SK-N-MC (cell line): Measurements from ENCODE around the gene CENPM.

Experiments used
- DNase-seq: peaks from one replicate; pipeline ENCODE4 v3.0.0-alpha.2; 2011; ENCODE audit warnings: low read depth, low spot score
- H3K27ac ChIP-seq: fragments of 200-600 bp; sonication (generic); 2 replicates; pipeline ENCODE4 v1.5.1; 2016; ENCODE audit warnings: mixed run types
- H3K36me3 ChIP-seq: fragments of 200-600 bp; sonication (generic); 2 replicates; pipeline ENCODE4 v1.6.1; 2017; ENCODE audit warnings: antibody characterized with exemption, low read length, mixed read lengths; ENCODE audit not compliant: insufficient read depth
- H3K4me3 ChIP-seq: fragments of 200-600 bp; sonication (generic); 2 replicates; pipeline ENCODE4 v1.5.1; 2016
- H3K9ac ChIP-seq: fragments of 200-600 bp; sonication (generic); 2 replicates; pipeline ENCODE4 v1.8.0; 2017; ENCODE audit warnings: mixed run types, mixed read lengths; ENCODE audit not compliant: insufficient read length
- H3K9me3 ChIP-seq: fragments of 200-600 bp; sonication (generic); 2 replicates; pipeline ENCODE4 v1.6.1; 2017; ENCODE audit warnings: low read depth, mild to moderate bottlenecking, antibody characterized with exemption, low read length, moderate library complexity, mixed read lengths
- EZH2 ChIP-seq: fragments of 200-600 bp; sonication (generic); IDR thresholded peaks from one replicate; pipeline ENCODE4 v1.6.1; 2017; ENCODE audit warnings: antibody characterized with exemption
- FOXP2 ChIP-seq: optimal IDR thresholded peaks from 2 replicates; pipeline ENCODE3; 2011; ENCODE audit warnings: mild to moderate bottlenecking, moderate library complexity; ENCODE audit not compliant: insufficient read depth; ENCODE audit errors: extremely low read length, control extremely low read depth
- POLR2AphosphoS5 ChIP-seq: IDR thresholded peaks from 2 replicates; pipeline ENCODE4 v1.6.1; 2012; ENCODE audit warnings: mild to moderate bottlenecking, low read depth, low read length, borderline replicate concordance

The CENPM gene, protein sequence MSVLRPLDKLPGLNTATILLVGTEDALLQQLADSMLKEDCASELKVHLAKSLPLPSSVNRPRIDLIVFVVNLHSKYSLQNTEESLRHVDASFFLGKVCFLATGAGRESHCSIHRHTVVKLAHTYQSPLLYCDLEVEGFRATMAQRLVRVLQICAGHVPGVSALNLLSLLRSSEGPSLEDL

DNA sequence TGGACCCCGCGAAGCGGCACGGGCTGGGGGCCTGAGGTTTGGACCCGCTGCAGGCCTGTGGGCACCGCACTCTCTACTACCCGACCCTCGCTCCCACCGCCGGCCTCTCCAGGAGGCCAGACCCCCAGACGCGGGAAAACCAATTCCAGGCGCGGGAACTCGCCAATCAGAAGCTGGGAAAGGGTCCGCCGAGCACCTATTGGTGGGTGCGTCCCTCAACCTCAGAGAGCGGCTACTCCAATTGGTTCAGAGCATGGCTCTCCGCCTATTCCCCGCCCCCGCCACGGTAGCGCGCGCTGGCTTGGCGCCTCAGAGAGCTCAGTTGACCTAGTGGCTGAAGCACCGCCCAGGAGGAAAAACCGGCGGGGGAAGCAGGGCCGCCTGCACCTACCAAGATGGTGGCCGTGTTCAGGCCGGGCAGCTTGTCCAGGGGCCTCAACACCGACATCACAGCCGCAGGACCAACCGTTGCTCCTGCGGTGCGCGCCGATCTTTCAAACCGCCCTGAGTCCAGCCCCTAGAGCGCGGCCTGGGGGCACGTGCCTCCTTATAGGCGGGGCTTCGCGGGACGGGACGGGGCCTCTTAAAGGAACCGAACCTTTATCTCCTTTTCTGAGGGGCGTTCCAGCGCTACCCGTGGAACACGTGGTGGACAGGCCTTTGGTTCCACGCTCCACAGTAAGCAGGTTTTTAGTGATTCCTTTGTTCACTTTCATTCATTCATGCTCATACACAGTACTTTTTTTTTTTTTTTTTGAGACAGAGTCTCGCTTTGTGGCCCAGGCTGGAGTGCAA is at the start of gene CENPM:
TSS of gene CENPM (minus strand) at position 524 of the 795 bp plus-strand sequence. CDS start at position 448, 76 bp downstream.
- DNase-seq: peak; percentile 68
- H3K9ac ChIP-seq: peak within 1 kb of the TSS; percentile 90
- H3K27ac ChIP-seq: peak within 1 kb of the TSS; percentile 78
- no peak for TF ChIP-seq FOXP2
- TF ChIP-seq EZH2: no peak
- peak; percentile 75 for TF ChIP-seq POLR2AphosphoS5
- peak within 1 kb of the TSS; percentile 92 for H3K4me3 ChIP-seq
- no peaks in the 10 kb centered on the region for H3K9me3 ChIP-seq
- peaks cover 30% of the 10 kb centered on the region for H3K36me3 ChIP-seq

DNA sequence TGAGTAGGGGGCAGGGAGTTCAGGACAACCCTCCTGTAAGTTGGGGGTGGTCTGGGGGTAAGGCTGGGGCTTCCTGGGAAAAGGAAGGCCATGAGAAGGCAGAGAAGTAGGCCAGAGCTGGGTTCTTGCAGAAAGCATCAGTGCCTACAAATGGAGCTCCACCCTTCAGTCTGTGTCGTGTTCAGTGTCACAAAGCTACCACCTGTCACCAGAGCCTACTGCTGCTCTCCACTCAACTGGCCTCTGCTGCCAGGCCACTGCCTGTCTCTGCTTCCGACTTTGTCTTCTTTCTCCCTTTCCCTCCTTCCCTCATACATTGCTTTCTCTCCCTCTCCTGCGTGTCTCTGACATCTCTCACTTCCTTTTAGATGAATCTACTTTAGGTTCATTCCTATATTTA is 48.3 kb upstream of the CENPM start:
- Histone ChIP-seq H3K27ac (no peak overlapping the region), H3K9me3 (no peaks in the 10 kb centered on the region), H3K4me3 (no peak overlapping the region), H3K9ac (no peak overlapping the region), H3K36me3 (no peaks in the 10 kb centered on the region)
- TF ChIP-seq FOXP2 (no peak), POLR2AphosphoS5 (no peak), EZH2 (no peak)
- no peak for DNase-seq

DNA sequence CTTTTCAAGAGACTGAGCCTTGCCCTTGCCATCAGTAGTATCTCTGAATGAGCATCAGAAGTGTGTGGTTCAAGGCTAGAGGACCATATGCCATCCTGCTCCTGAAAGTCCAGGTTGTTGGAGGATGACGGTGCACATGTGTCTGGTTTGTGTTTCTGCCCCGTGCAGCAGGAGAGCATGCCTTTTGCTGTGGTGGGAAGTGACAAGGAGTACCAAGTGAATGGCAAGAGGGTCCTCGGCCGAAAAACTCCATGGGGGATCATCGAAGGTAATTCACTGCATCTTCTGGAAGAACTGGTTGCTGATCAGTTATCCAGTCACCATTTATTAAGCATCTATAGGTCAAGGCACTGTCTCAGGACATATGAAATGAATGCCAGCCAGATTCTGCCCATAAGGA is 45.5 kb upstream of the CENPM start:
- no peaks in the 10 kb centered on the region for H3K36me3 ChIP-seq
- H3K9ac ChIP-seq: no peak overlapping the region
- no peak overlapping the region for H3K4me3 ChIP-seq
- no peak for TF ChIP-seq FOXP2
- TF ChIP-seq EZH2: no peak
- TF ChIP-seq POLR2AphosphoS5: no peak
- DNase-seq: no peak
- H3K27ac ChIP-seq: no peak overlapping the region
- H3K9me3 ChIP-seq: no peaks in the 10 kb centered on the region

DNA sequence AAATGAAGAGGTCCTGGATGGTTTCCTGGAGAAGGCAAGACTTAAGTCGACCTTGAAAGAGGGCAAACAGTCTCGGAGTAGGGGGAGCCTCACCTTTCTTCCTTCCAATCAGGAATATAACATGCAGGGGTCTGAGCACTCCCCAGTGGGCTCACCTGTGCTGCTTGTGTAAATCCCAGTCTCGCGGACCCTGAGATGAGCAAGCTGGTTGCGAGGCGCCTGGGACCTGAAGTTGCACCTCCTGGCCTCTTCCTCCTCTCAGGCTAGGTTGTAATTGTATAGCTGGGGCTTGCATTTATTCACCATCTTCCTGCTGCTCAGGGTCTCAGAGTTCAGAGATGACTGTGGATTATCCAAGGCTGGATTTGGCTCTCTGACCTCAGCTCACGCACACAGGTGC is 44.2 kb upstream of the CENPM start:
- Histone ChIP-seq H3K9me3 (no peaks in the 10 kb centered on the region), H3K27ac (no peak overlapping the region), H3K9ac (no peak overlapping the region), H3K36me3 (no peaks in the 10 kb centered on the region), H3K4me3 (no peak overlapping the region)
- DNase-seq: no peak
- TF ChIP-seq FOXP2 (no peak), POLR2AphosphoS5 (no peak), EZH2 (no peak)

DNA sequence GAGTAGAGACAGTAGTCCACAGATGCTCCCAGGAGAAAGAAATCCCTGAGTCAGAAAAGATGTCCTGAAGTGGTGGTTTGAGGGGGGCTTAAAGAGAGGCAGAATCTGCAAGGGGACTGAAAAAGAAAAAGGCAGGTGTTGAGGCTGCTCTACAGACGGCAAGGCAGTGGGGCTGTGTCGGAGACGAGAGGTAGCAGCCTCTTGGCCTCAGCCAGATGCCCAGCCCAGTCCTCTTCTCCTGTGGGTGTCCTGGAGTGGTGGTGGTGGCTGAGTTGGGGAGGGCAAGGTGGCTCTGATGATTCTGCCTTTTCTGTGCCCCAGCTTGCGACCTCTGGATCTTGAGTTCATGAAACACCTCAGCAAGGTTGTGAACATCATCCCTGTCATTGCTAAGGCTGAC is 42.3 kb upstream of the CENPM start:
- Histone ChIP-seq H3K9me3 (no peaks in the 10 kb centered on the region), H3K27ac (no peak overlapping the region), H3K9ac (no peak overlapping the region), H3K4me3 (no peak overlapping the region), H3K36me3 (no peaks in the 10 kb centered on the region)
- DNase-seq: no peak
- TF ChIP-seq EZH2 (no peak), POLR2AphosphoS5 (no peak), FOXP2 (no peak)

DNA sequence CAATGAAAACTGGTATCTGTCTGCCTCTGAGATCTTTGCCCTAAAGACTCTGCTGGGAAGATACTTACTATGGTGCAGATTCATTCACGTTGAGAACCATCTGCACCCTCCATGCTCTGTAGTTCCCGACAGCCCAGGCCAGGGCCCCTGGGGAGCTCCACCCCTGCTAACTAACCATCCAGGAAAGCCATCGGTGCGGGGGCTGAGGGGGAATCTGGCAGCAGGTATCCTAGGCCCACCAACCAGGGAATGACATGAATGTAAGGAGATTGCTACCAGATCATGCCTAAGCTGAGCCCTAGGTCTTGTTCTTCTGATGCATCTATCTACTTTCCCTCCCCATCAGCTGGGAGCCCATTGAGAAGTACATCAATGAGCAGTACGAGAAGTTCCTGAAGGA is 40.3 kb upstream of the CENPM start:
- no peaks in the 10 kb centered on the region for H3K36me3 ChIP-seq
- no peak for DNase-seq
- no peaks in the 10 kb centered on the region for H3K9me3 ChIP-seq
- H3K9ac ChIP-seq: no peak overlapping the region
- H3K27ac ChIP-seq: no peak overlapping the region
- TF ChIP-seq FOXP2 (no peak), POLR2AphosphoS5 (no peak), EZH2 (no peak)
- no peak overlapping the region for H3K4me3 ChIP-seq

DNA sequence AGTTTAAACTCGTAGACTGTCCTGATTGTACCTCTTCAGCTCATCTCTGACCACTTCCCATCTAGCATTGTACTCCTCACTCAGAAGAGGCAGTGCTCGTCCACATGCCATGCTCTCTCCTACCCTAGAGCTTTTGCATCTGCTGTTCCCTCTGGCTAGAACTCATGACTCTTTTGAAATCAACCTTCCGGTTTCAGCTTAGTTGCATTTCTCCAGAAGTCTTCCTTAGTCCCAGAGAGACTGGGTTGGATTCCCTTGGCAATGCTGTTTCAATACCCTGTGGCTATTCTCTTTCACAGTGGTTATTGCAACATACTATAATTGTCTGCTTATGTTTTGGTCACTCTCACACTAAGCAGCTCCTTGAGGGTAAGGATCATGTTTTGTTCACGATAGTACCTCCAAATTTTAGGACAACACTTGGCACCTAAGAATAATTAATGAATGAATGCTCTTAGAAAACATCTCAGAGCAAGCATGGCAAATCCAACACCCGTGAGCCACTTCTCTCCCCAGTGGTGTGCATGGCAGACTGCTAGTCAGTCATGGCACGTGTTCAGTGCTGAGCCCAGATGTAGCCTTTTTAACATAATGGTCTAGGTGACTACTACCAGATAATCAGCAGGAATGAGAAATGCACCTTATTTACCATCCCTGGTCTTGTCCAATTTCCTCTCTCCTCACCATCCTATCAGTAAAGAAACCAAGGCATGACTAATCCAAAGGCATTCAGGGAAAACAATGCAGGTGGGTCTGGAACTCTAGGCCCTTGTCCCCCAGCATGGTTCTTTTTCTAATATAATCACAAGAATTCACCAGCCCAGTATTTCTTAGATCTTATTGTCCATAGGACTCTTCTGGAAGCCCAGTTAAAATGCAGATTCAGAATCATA is 36.8 kb upstream of the CENPM start:
- no peak for TF ChIP-seq EZH2
- no peak for TF ChIP-seq FOXP2
- no peak for TF ChIP-seq POLR2AphosphoS5

DNA sequence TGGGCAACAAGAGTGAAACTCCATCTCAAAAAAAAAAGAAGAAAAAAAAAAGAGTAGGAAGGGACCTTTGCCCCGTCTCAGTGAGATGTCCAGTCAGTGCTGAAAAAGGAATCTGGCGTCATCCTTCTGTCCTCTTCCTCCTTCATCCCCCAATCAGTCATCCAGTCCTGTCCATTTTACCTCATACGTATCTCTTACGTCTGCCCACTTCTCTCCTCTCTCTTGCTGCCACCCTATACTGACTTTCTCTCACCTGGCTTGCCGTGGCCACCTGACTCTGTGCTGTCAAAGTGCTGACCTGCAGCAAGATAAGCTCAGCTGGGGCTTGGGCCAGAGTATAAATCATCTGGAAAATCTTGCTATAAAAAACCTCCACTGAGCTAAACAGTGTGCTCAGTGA is 35.9 kb upstream of the CENPM start:
- Histone ChIP-seq H3K27ac (0 out of 2 replicates have a peak overlapping the region, but pooled peaks have one; percentile 69), H3K9me3 (no peaks in the 10 kb centered on the region), H3K4me3 (no peak overlapping the region), H3K36me3 (no peaks in the 10 kb centered on the region), H3K9ac (no peak overlapping the region)
- TF ChIP-seq EZH2 (no peak), POLR2AphosphoS5 (no peak), FOXP2 (no peak)
- DNase-seq: no peak

More for the DNA sequence above, 36.8 kb upstream of the CENPM start:
- Histone ChIP-seq H3K9ac (peak overlapping the region; percentile 29), H3K27ac (peak overlapping the region; percentile 69; the same call in 1 of the 2 replicates), H3K36me3 (no peaks in the 10 kb centered on the region), H3K4me3 (peak overlapping the region; percentile 31), H3K9me3 (no peaks in the 10 kb centered on the region)
- peak; percentile 45 for DNase-seq
